H9 (cell line): ENCODE results near the gene INPP5A. TPM values are rescaled to one million over a fixed set of nuclear protein-coding genes. Genes with fewer than 3 reads are reported as not detected.
"Not testable (repeated sequence)": the region's sequence is repeated elsewhere in the genome, so short reads cannot be mapped to it uniquely, and the experiment has no call there.

ENCODE experiments used
- DNase-seq: peaks from one replicate; pipeline ENCODE4 v3.0.0-alpha.2; 2017
- H2AFZ ChIP-seq: one replicate; pipeline ENCODE4 v1.6.1; 2013; ENCODE audit warnings: mild to moderate bottlenecking, low read length, control low read depth, moderate library complexity
- H2AK5ac ChIP-seq: 2 replicates; pipeline ENCODE4 v1.6.1; 2013; ENCODE audit warnings: low read length, control low read depth, mixed read lengths; ENCODE audit not compliant: insufficient read length
- H2BK120ac ChIP-seq: one replicate; pipeline ENCODE4 v1.6.1; 2013; ENCODE audit warnings: low read depth, mild to moderate bottlenecking, low read length, control low read depth, inconsistent platforms; ENCODE audit not compliant: poor library complexity, severe bottlenecking
- H2BK12ac ChIP-seq: 2 replicates; pipeline ENCODE4 v1.6.1; 2013; ENCODE audit warnings: low read length, control low read depth, mixed read lengths, low read depth; ENCODE audit not compliant: insufficient read length
- H2BK15ac ChIP-seq: 2 replicates; pipeline ENCODE4 v1.6.1; 2013; ENCODE audit warnings: low read depth, low read length, control low read depth
- H2BK20ac ChIP-seq: one replicate; pipeline ENCODE4 v1.6.1; 2013; ENCODE audit warnings: low read depth, mild to moderate bottlenecking, low read length, control low read depth, inconsistent platforms; ENCODE audit not compliant: poor library complexity, severe bottlenecking
- H2BK5ac ChIP-seq: 2 replicates; pipeline ENCODE4 v1.6.1; 2013; ENCODE audit warnings: low read length, control low read depth, mixed read lengths; ENCODE audit not compliant: insufficient read length
- H3K14ac ChIP-seq: 2 replicates; pipeline ENCODE4 v1.6.1; 2013; ENCODE audit warnings: low read length, control low read depth; ENCODE audit not compliant: insufficient read depth
- H3K18ac ChIP-seq: 2 replicates; pipeline ENCODE4 v1.6.1; 2013; ENCODE audit warnings: low read depth, mild to moderate bottlenecking, mixed read lengths, low read length, control low read depth; ENCODE audit not compliant: insufficient read length
- H3K23ac ChIP-seq: 2 replicates; pipeline ENCODE4 v1.6.1; 2013; ENCODE audit warnings: low read length, control low read depth, mixed read lengths, low read depth; ENCODE audit not compliant: insufficient read length
- H3K23me2 ChIP-seq: 2 replicates; pipeline ENCODE4 v1.6.1; 2013; ENCODE audit warnings: low read depth, mild to moderate bottlenecking, mixed read lengths, low read length, control low read depth; ENCODE audit not compliant: insufficient read length, poor library complexity, severe bottlenecking
- H3K27ac ChIP-seq: 2 replicates; pipeline ENCODE4 v1.5.1; 2013; ENCODE audit warnings: low read length, control low read depth, mixed read lengths, low read depth; ENCODE audit not compliant: insufficient read length
- H3K27me3 ChIP-seq: 2 replicates; pipeline ENCODE4 v1.6.1; 2013; ENCODE audit warnings: low read length, control low read depth, inconsistent platforms; ENCODE audit not compliant: insufficient read depth
- H3K4ac ChIP-seq: 2 replicates; pipeline ENCODE4 v1.6.1; 2013; ENCODE audit warnings: low read depth, mild to moderate bottlenecking, control low read depth, inconsistent platforms, low read length, moderate library complexity
- H3K4me1 ChIP-seq: 2 replicates; pipeline ENCODE4 v1.6.1; 2013; ENCODE audit warnings: low read length, control low read depth, inconsistent platforms; ENCODE audit not compliant: insufficient read depth
- H3K4me2 ChIP-seq: 2 replicates; pipeline ENCODE4 v1.6.1; 2013; ENCODE audit warnings: low read length, control low read depth, mixed read lengths; ENCODE audit not compliant: insufficient read length, insufficient read depth
- H3K56ac ChIP-seq: 2 replicates; pipeline ENCODE4 v1.6.1; 2013; ENCODE audit warnings: low read depth, mild to moderate bottlenecking, mixed read lengths, low read length, control low read depth; ENCODE audit not compliant: insufficient read length
- H3K79me1 ChIP-seq: 2 replicates; pipeline ENCODE4 v1.6.1; 2013; ENCODE audit warnings: low read depth, mild to moderate bottlenecking, moderate library complexity, low read length, control low read depth, inconsistent platforms; ENCODE audit not compliant: insufficient read depth, poor library complexity, severe bottlenecking
- H3K79me2 ChIP-seq: 2 replicates; pipeline ENCODE4 v1.6.1; 2013; ENCODE audit warnings: low read length, control low read depth, inconsistent platforms; ENCODE audit not compliant: insufficient read depth
- H3K9ac ChIP-seq: 2 replicates; pipeline ENCODE4 v1.6.1; 2013; ENCODE audit warnings: low read length, control low read depth, mixed read lengths; ENCODE audit not compliant: insufficient read length; ENCODE audit errors: extremely low read depth
- H3K9me3 ChIP-seq: one replicate; pipeline ENCODE4 v1.6.1; 2013; ENCODE audit warnings: low read depth, low read length, inconsistent platforms; ENCODE audit not compliant: control insufficient read depth
- H3T11ph ChIP-seq: one replicate; pipeline ENCODE4 v1.6.1; 2013; ENCODE audit warnings: mild to moderate bottlenecking, low read length, control low read depth, inconsistent platforms
- H4K20me1 ChIP-seq: one replicate; pipeline ENCODE4 v1.6.1; 2013; ENCODE audit not compliant: control insufficient read depth, insufficient read length, insufficient read depth
- H4K5ac ChIP-seq: 2 replicates; pipeline ENCODE4 v1.6.1; 2013; ENCODE audit warnings: low read depth, mild to moderate bottlenecking, mixed read lengths, low read length, control low read depth; ENCODE audit not compliant: insufficient read length
- H4K8ac ChIP-seq: replicated peaks from 2 replicates; pipeline ENCODE4 v1.6.1; 2013; ENCODE audit warnings: low read length, control low read depth, mixed read lengths, low read depth; ENCODE audit not compliant: insufficient read length
- H4K91ac ChIP-seq: 2 replicates; pipeline ENCODE4 v1.6.1; 2013; ENCODE audit warnings: low read depth, mild to moderate bottlenecking, moderate library complexity, mixed read lengths, low read length, control low read depth; ENCODE audit not compliant: insufficient read length
- H3K27ac Mint-ChIP-seq, 3 experiments: 2 replicates in 2 of 3; 3 replicates in 1 of 3; pipeline ENCODE4 v1.8.0; 2020 to 2021; ENCODE audit warnings: mixed read lengths in 3 of 3, mild to moderate bottlenecking in 1 of 3, moderate library complexity in 1 of 3
- H3K27me3 Mint-ChIP-seq: 2 replicates; pipeline ENCODE4 v1.8.0; 2021; ENCODE audit warnings: low read depth, mild to moderate bottlenecking, moderate library complexity, mixed read lengths
- H3K36me3 Mint-ChIP-seq, 3 experiments: 2 replicates in 2 of 3; 3 replicates in 1 of 3; pipeline ENCODE4 v1.8.0; 2020 to 2021; ENCODE audit warnings: low read depth in 3 of 3, mixed read lengths in 3 of 3; ENCODE audit not compliant: insufficient read depth in 1 of 3
- H3K4me1 Mint-ChIP-seq, 2 experiments: 2 replicates each; pipeline ENCODE4 v1.8.0; 2020; ENCODE audit warnings: mixed read lengths in 2 of 2
- H3K4me3 Mint-ChIP-seq, 2 experiments: 2 replicates in 1 of 2; 3 replicates in 1 of 2; pipeline ENCODE4 v1.8.0; 2020 to 2021; ENCODE audit warnings: mild to moderate bottlenecking in 2 of 2, mixed read lengths in 2 of 2, moderate library complexity in 1 of 2
- H3K9me3 Mint-ChIP-seq, 2 experiments: 2 replicates in 1 of 2; 3 replicates in 1 of 2; pipeline ENCODE4 v1.8.0; 2020; ENCODE audit warnings: mild to moderate bottlenecking in 2 of 2, mixed read lengths in 2 of 2, moderate library complexity in 1 of 2
- CTCF ChIP-seq: fragments of 200-600 bp; sonication (generic); conservative IDR thresholded peaks from 3 replicates; pipeline ENCODE4 v1.8.0; 2021; ENCODE audit warnings: antibody characterized with exemption, mild to moderate bottlenecking
- WGBS: extraction: QIAGEN DNeasy Blood & Tissue Kit; methylation state at CpG from one replicate; pipeline ENCODE4 v1.1.7; 2013; ENCODE audit warnings: missing lambda C conversion rate, low lambda C conversion rate, mixed read lengths; ENCODE audit not compliant: insufficient read length; ENCODE audit errors: extremely low coverage; 5-methylcytosine and 5-hydroxymethylcytosine counted together
- total RNA-seq: library from RNA; stranded (reverse); gene quantifications from 2 replicates; pipeline ENCODE4 v1.2.1, GENCODE V29; 2021

Gene INPP5A
- total RNA-seq, 1 experiment from 2014 or later = 17.7 TPM

- Histone ChIP-seq H2AFZ (no peak overlapping the region), H3K9ac (no peak overlapping the region), H3K4me1 (no peaks in the 10 kb centered on the region), H2BK5ac (no peak overlapping the region), H3K14ac (no peak overlapping the region), H3K23me2 (no peaks in the 10 kb centered on the region), H3K23ac (no peak overlapping the region), H3K4me2 (no peak overlapping the region), H3K27ac (no peak overlapping the region), H4K91ac (no peak overlapping the region), H3T11ph (no peak overlapping the region), H3K56ac (no peak overlapping the region), H3K27me3 (no peaks in the 10 kb centered on the region), H2BK20ac (no peak overlapping the region), H2BK12ac (no peak overlapping the region), H3K9me3 (no peaks in the 10 kb centered on the region), H2AK5ac (no peak overlapping the region), H2BK15ac (no peak overlapping the region), H3K4ac (no peak overlapping the region), H3K79me2 (no peaks in the 10 kb centered on the region), H3K79me1 (no peaks in the 10 kb centered on the region), H4K20me1 (no peaks in the 10 kb centered on the region), H2BK120ac (no peak overlapping the region), H3K18ac (no peak overlapping the region), H4K8ac (no peak overlapping the region), H4K5ac (no peak overlapping the region)
- H3K4me3 Mint-ChIP-seq = no peak overlapping the region
- H3K9me3 Mint-ChIP-seq = no peaks in the 10 kb centered on the region
- peaks cover 3 to 9% of the 10 kb centered on the region in 2 experiments; a peak in 2 of 4 replicates for H3K4me1 Mint-ChIP-seq
- H3K36me3 Mint-ChIP-seq = no peaks in the 10 kb centered on the region
- peak; percentile 37 for DNase-seq
- TF ChIP-seq CTCF = no peak
- no peak overlapping the region for H3K27ac Mint-ChIP-seq
- H3K27me3 Mint-ChIP-seq = no peaks in the 10 kb centered on the region; the same call in 1 of the 2 replicates
- WGBS = no CpG with 5 or more reads among the region's 25 CpGs
Measured at GRCh38 chr10:132671228-132672154, 133.9 kb downstream of the INPP5A start.

GRCh38 chr10:132673746-132674145 lies 136.2 kb downstream of the INPP5A start:
- not testable (repeated sequence) for H3K23ac ChIP-seq, H3K27me3 Mint-ChIP-seq

More at GRCh38 chr10:132673746-132674145, 136.2 kb downstream of the INPP5A start:
- not testable (repeated sequence) for H4K20me1 ChIP-seq, H3K27ac Mint-ChIP-seq, H3K23me2 ChIP-seq, H3K9me3 ChIP-seq, H2BK120ac ChIP-seq, H3K4ac ChIP-seq, H3K4me3 Mint-ChIP-seq, H2BK20ac ChIP-seq, H3K79me2 ChIP-seq, H2BK5ac ChIP-seq, H3K56ac ChIP-seq, H3T11ph ChIP-seq, H3K9me3 Mint-ChIP-seq, H2BK12ac ChIP-seq, H4K91ac ChIP-seq, H2AK5ac ChIP-seq, H2AFZ ChIP-seq, H4K8ac ChIP-seq, H3K9ac ChIP-seq, H4K5ac ChIP-seq, H3K4me2 ChIP-seq, H3K27me3 ChIP-seq, H3K27ac ChIP-seq, H3K18ac ChIP-seq, H3K36me3 Mint-ChIP-seq, H3K79me1 ChIP-seq, H3K14ac ChIP-seq, H3K4me1 Mint-ChIP-seq, H3K4me1 ChIP-seq, H2BK15ac ChIP-seq
- WGBS = no CpG with 5 or more reads among the region's 4 CpGs
- DNase-seq = peak; percentile 4
